ENCODE data around the gene ELMOD3. TPM values are rescaled to one million over a fixed set of nuclear protein-coding genes. Genes with fewer than 3 reads are reported as not detected.

The ELMOD3 gene
- total RNA-seq, 1 donor from 2014 or later: 25.4 TPM

DNA sequence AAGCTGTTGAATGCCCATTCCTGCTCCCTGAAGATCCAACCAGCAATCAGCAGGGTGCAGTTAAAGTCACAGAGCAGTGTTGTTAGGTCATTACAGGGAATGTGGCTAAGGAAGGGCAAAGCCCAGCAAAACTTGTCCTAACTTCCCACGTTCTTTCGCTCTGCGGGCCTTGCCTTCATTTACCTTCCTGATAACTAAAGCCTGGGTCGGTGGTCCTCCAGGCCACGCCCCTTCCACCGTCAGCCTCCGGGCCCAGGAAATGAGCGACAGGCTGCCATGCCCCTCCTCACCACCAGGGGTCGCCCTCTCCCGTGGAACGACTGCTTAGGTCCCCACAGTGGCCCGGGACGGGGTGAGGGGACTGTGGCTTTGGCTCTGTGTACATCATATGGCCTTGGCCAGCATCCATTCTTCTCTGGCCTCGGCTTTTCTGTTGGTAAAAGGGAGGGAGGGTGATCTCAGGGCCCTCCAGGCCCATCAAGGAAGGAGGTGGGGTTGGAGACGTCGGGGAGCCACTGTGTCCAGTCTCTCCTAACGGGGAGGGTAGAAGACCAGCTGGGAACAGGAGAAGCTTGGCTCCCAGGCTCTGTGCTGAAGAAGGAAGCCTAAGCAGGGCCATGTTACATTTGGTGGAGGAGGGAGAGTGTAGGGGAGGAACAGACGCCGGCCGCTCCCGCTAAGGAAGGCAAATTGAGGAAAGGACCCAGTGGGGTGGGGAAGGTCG lies 66.1 kb downstream of the ELMOD3 start:
- TF ChIP-seq, protein P1, sequence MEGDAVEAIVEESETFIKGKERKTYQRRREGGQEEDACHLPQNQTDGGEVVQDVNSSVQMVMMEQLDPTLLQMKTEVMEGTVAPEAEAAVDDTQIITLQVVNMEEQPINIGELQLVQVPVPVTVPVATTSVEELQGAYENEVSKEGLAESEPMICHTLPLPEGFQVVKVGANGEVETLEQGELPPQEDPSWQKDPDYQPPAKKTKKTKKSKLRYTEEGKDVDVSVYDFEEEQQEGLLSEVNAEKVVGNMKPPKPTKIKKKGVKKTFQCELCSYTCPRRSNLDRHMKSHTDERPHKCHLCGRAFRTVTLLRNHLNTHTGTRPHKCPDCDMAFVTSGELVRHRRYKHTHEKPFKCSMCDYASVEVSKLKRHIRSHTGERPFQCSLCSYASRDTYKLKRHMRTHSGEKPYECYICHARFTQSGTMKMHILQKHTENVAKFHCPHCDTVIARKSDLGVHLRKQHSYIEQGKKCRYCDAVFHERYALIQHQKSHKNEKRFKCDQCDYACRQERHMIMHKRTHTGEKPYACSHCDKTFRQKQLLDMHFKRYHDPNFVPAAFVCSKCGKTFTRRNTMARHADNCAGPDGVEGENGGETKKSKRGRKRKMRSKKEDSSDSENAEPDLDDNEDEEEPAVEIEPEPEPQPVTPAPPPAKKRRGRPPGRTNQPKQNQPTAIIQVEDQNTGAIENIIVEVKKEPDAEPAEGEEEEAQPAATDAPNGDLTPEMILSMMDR (IDR thresholded peaks at IDR 0.05): peak; percentile 90
- Mint-ChIP-seq H3K9me3 (no peaks in the 10 kb centered on the region), H3K4me1 (peaks cover 25% of the 10 kb centered on the region), H3K4me3 (peak overlapping the region; percentile 78), H3K27me3 (no peaks in the 10 kb centered on the region), H3K36me3 (ENCODE audit: low read depth) (peaks cover 2% of the 10 kb centered on the region), H3K27ac (peak overlapping the region; percentile 80)
- peak; percentile 95 for DNase-seq
- peak; percentile 76 for ATAC-seq (ENCODE audit: low read depth)
- ChIA-PET POLR2A (interaction anchor here (0.6 to 5.3 kb wide), 7 partner anchors 9 to 175 kb away, joined by 3 to 133 read pairs (median 13); partner anchors contain the start of genes ELMOD3, MAT2A, RETSAT and RNF181), CTCF (interaction anchor here (0.9 to 4.5 kb wide), 12 partner anchors 11 to 284 kb away, joined by 3 to 162 read pairs (median 6); partner anchors contain the start of genes ELMOD3, GGCX, RETSAT and TMEM150A)
- intact Hi-C loops (cut with micrococcal nuclease): loop anchor here (1.0 to 5.0 kb wide), 7 partner anchors 29 to 467 kb away; partner anchors contain the start of genes ST3GAL5, TMEM150A and USP39

DNA sequence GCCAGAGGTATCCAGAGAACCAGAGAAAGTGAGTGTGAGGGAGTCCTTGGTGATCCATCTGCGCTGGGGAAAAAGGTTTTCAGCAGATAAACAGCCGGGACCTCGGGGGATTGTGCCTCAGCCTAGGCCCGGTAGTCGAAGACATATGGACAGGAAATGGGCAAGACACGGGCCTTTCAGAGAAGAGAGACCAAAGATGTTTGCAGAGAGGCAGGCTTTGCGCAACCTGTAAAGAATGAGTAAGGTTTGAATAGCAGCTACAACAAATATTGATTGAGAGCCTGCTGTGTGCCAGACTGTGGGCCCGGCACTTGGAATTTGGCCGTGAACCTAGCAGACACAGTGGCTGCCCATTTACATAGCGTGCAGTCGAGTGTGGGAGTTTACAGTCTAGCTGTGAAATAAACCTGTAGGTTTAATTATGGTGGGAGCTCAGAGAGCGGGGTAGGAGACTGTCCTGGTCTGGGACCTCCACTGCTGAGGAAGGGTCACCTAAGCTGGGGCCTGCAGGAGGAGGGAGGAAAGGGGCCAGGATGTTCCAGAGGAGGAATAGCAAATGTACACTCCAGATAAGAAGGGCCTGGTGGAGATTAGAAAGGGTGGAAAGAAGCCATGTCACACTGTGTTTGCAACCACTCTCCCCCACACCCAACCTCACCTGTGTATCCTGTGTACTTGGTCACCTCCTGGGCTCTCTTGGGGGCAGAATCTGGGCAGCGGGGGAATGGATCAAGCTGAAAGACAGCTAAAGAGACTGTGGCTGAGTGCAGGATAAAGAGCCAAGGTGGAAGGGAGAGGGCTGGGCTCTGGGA lies 66.9 kb downstream of the ELMOD3 start:
- CTCF ChIA-PET: interaction anchor here (0.7 to 4.5 kb wide), 8 partner anchors 16 to 286 kb away, joined by 3 to 162 read pairs (median 5); partner anchors contain the start of gene MAT2A
- no peak for ATAC-seq (ENCODE audit: low read depth)
- intact Hi-C loops (cut with micrococcal nuclease): loop anchor here (2.0 to 5.0 kb wide), 2 partner anchors 195 to 466 kb away; partner anchors contain the start of genes ST3GAL5 and USP39
- H3K4me1 Mint-ChIP-seq: peaks cover 22% of the 10 kb centered on the region
- H3K36me3 Mint-ChIP-seq (ENCODE audit: low read depth): peaks cover 2% of the 10 kb centered on the region
- DNase-seq: no peak
- no peak overlapping the region for H3K4me3 Mint-ChIP-seq
- H3K9me3 Mint-ChIP-seq: no peaks in the 10 kb centered on the region
- TF ChIP-seq, protein P1 (IDR thresholded peaks at IDR 0.05): no peak
- POLR2A ChIA-PET: interaction anchor here (1.2 to 5.3 kb wide), 4 partner anchors 16 to 130 kb away, joined by 5 to 133 read pairs (median 49); partner anchors contain the start of genes ELMOD3, MAT2A and RETSAT
- H3K27ac Mint-ChIP-seq: peak overlapping the region; percentile 80
- no peaks in the 10 kb centered on the region for H3K27me3 Mint-ChIP-seq

DNA sequence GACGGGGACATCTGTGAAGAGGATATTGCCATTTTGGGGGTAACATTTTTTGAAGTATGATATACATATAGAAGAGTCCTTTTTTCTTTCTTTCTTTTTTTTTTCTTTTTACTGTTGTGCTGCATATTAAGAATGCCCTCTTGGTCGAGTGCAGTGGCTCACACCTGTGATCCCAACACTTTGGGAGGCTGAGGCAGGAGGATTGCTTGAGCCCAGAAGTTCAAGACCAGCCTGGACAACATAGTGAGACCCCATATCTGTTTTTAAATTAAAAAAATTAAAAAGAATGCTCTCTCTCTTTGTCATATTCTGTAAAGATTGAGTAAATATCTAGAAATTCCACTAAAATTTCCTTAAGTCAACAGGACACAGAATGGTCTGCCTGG lies 67.5 kb downstream of the ELMOD3 start:
- peaks cover 22% of the 10 kb centered on the region for H3K4me1 Mint-ChIP-seq
- no peaks in the 10 kb centered on the region for H3K9me3 Mint-ChIP-seq
- DNase-seq (no peak), ATAC-seq (ENCODE audit: low read depth) (no peak)
- ChIA-PET CTCF (interaction anchor here (0.7 to 4.5 kb wide), 4 partner anchors 117 to 285 kb away, joined by 3 to 162 read pairs (median 11); partner anchors contain the start of gene MAT2A), POLR2A (interaction anchor here (1.2 to 5.3 kb wide), 3 partner anchors 16 to 130 kb away, joined by 5 to 133 read pairs (median 70); partner anchors contain the start of gene MAT2A)
- peaks cover 2% of the 10 kb centered on the region for H3K36me3 Mint-ChIP-seq (ENCODE audit: low read depth)
- TF ChIP-seq, protein P1 (IDR thresholded peaks at IDR 0.05): no peak
- intact Hi-C loops (cut with micrococcal nuclease): loop anchor here (5.0 kb wide), 1 partner anchor 465 kb away; the partner anchor contains the start of gene ST3GAL5
- H3K27me3 Mint-ChIP-seq: no peaks in the 10 kb centered on the region
- no peak overlapping the region for H3K4me3 Mint-ChIP-seq
- H3K27ac Mint-ChIP-seq: no peak overlapping the region

DNA sequence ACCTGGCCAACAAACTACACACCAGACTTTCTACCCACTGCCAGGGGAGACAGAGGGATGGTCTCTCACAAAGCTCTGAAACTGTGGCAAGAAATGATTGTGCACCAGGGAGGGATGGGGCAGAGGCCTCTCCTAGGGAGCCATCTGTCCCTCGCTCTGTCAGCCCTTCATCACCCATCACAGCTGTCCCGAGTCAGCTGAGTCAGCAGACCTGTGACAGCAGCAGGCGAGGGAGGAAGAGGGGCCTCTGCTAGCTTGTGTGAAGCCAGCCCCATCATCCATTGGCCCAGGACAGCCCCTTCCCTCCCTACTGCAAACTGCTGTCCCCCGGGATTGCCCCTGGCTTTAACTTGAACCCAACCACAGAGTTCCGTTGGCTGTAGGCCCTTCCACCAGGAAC lies 69.0 kb downstream of the ELMOD3 start:
- H3K27me3 Mint-ChIP-seq: no peaks in the 10 kb centered on the region
- H3K4me3 Mint-ChIP-seq: no peak overlapping the region
- ATAC-seq (ENCODE audit: low read depth) (no peak), DNase-seq (no peak)
- H3K27ac Mint-ChIP-seq: no peak overlapping the region
- TF ChIP-seq, protein P1 (IDR thresholded peaks at IDR 0.05): no peak
- H3K36me3 Mint-ChIP-seq (ENCODE audit: low read depth): no peaks in the 10 kb centered on the region
- intact Hi-C loops (cut with micrococcal nuclease): loop anchor here (5.0 kb wide), 1 partner anchor 464 kb away; the partner anchor contains the start of gene ST3GAL5
- CTCF ChIA-PET: interaction anchor here (1.4 to 2.0 kb wide), 3 partner anchors 12 to 128 kb away, joined by 3 to 14 read pairs (median 3); no protein-coding TSS in a partner anchor
- H3K4me1 Mint-ChIP-seq: peaks cover 18% of the 10 kb centered on the region
- H3K9me3 Mint-ChIP-seq: no peaks in the 10 kb centered on the region
- POLR2A ChIA-PET: interaction anchor here (0.9 kb wide), 1 partner anchor 115 kb away, joined by 3 read pairs; the partner anchor contains the start of gene MAT2A
